ENCODE results near the gene SENP1. TPM values are rescaled to one million over a fixed set of nuclear protein-coding genes. Genes with fewer than 3 reads are reported as not detected.

SENP1 gene
- total RNA-seq, 1 experiment from 2014 or later = 28.8 TPM

GRCh38 chr12:48004053-48004941 is 101.6 kb downstream of the SENP1 start, which contains the start of gene COL2A1:
COL2A1 (minus strand) TSS chr12:48004476; CDS start chr12:48004321, 155 bp downstream.
- Histone ChIP-seq H4K8ac (replicated peaks; ENCODE audit: insufficient read length, low read depth, low read length) (no peak within 1 kb of the TSS), H2AK5ac (ENCODE audit: insufficient read length, low read length) (no peak within 1 kb of the TSS), H3K14ac (ENCODE audit: insufficient read depth, low read length) (0 out of 2 replicates have a peak within 1 kb of the TSS, but pooled peaks have one; percentile 9), H3T11ph (ENCODE audit: low read length) (no peak within 1 kb of the TSS), H4K5ac (ENCODE audit: insufficient read length, low read depth, low read length) (no peak within 1 kb of the TSS), H2BK20ac (ENCODE audit: low read depth, low read length, poor library complexity, severe bottlenecking) (no peak within 1 kb of the TSS), H3K27me3 (ENCODE audit: insufficient read depth, low read length) (peaks cover 77% of the 10 kb centered on the region), H3K9ac (ENCODE audit: extremely low read depth, insufficient read length, low read length) (no peak within 1 kb of the TSS), H3K79me2 (ENCODE audit: insufficient read depth, low read length) (no peaks in the 10 kb centered on the region), H3K18ac (ENCODE audit: insufficient read length, low read depth, low read length) (no peak within 1 kb of the TSS), H2BK15ac (ENCODE audit: low read depth, low read length) (no peak within 1 kb of the TSS), H4K20me1 (ENCODE audit: control insufficient read depth, insufficient read depth, insufficient read length) (peaks cover 3% of the 10 kb centered on the region), H2BK5ac (ENCODE audit: insufficient read length, low read length) (no peak within 1 kb of the TSS), H2BK120ac (ENCODE audit: low read depth, low read length, poor library complexity, severe bottlenecking) (no peak within 1 kb of the TSS), H3K9me3 (ENCODE audit: control insufficient read depth, low read depth, low read length) (no peaks in the 10 kb centered on the region), H3K79me1 (ENCODE audit: insufficient read depth, low read depth, low read length, poor library complexity, severe bottlenecking) (no peaks in the 10 kb centered on the region), H2AFZ (ENCODE audit: low read length) (no peak within 1 kb of the TSS), H4K91ac (ENCODE audit: insufficient read length, low read depth, low read length) (no peak within 1 kb of the TSS), H3K4ac (ENCODE audit: low read depth, low read length) (no peak within 1 kb of the TSS), H3K4me2 (ENCODE audit: insufficient read depth, insufficient read length, low read length) (peak within 1 kb of the TSS; percentile 69), H3K56ac (ENCODE audit: insufficient read length, low read depth, low read length) (no peak within 1 kb of the TSS), H2BK12ac (ENCODE audit: insufficient read length, low read depth, low read length) (no peak within 1 kb of the TSS), H3K23me2 (ENCODE audit: insufficient read length, low read depth, low read length, poor library complexity, severe bottlenecking) (peaks cover 31% of the 10 kb centered on the region), H3K4me1 (ENCODE audit: insufficient read depth, low read length) (peaks cover 3% of the 10 kb centered on the region), H3K27ac (ENCODE audit: insufficient read length, low read depth, low read length) (no peak within 1 kb of the TSS), H3K23ac (ENCODE audit: insufficient read length, low read depth, low read length) (no peak within 1 kb of the TSS)
- peak within 1 kb of the TSS; percentile 61 to 86 for H3K4me3 Mint-ChIP-seq
- peaks cover 0 to 2% of the 10 kb centered on the region in 2 experiments; a peak in 2 of 5 replicates for H3K9me3 Mint-ChIP-seq
- no peak for TF ChIP-seq CTCF (conservative IDR thresholded peaks at IDR 0.05)
- H3K27ac Mint-ChIP-seq = no peak within 1 kb of the TSS
- H3K27me3 Mint-ChIP-seq (ENCODE audit: low read depth) = peaks cover 99% of the 10 kb centered on the region
- peaks cover 47% of the 10 kb centered on the region in 2 experiments for H3K4me1 Mint-ChIP-seq
- H3K36me3 Mint-ChIP-seq (ENCODE audit: insufficient read depth in 1 of 3, low read depth in 3 of 3) = no peaks in the 10 kb centered on the region
- WGBS (ENCODE audit: extremely low coverage, insufficient read length, low lambda C conversion rate) = no CpG with 5 or more reads among the region's 83 CpGs
- peak; percentile 90 for DNase-seq
